Keratinocyte (primary cell): ENCODE measurements around the gene FGF1.

Experiments
- EZH2 ChIP-seq: IDR thresholded peaks from one replicate; pipeline ENCODE4 v1.6.1; 2012; ENCODE audit warnings: inconsistent platforms, mild to moderate bottlenecking, low read length, moderate library complexity
- TF ChIP-seq, protein P1 (sequence below), 3 experiments: IDR thresholded peaks in 1 of 3; conservative IDR thresholded peaks in 1 of 3; optimal IDR thresholded peaks in 1 of 3; 2 replicates in 2 of 3; 3 replicates in 1 of 3; pipeline versions ENCODE3 to v1.5.1; 2011; ENCODE audit warnings: low read length in 3 of 3, mild to moderate bottlenecking in 3 of 3, moderate library complexity in 2 of 3, control low read depth in 1 of 3, inconsistent platforms in 1 of 3; ENCODE audit not compliant: insufficient read depth in 2 of 3; ENCODE audit errors: extremely low read depth in 1 of 3

DNA sequence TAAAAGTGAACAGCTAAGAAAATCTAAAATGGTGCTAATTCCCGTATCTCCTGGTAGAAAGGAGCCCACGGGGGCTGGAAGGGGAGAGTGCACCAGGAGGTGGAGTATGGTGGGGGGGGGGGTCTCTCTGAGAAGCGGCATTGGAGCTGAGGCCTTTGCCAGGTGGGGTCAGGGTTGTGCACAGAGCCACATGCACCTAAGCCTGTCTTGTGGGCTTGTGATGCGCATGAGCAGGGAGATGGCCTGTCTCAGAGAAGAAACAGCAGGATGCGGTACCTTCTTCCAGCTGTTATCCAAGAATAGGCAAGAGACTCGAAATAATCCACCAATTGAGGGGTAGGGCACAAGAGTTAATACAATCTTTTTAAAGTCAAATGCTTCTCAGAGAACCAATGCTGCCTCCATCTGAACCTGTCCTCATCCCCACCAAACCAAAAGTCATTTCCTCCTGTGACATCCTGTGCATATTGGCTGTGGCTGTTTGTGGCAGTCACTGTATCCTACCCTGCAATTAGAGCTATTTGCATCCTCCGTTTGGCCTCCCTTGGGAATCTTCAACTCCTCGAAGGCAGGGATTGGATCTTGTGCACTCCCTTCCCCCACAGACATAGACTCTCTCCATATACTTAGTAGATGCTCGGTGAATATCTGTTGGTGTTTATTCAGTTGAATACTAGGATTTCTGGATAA is 45.4 kb downstream of the FGF1 start:
- TF ChIP-seq, protein P1, sequence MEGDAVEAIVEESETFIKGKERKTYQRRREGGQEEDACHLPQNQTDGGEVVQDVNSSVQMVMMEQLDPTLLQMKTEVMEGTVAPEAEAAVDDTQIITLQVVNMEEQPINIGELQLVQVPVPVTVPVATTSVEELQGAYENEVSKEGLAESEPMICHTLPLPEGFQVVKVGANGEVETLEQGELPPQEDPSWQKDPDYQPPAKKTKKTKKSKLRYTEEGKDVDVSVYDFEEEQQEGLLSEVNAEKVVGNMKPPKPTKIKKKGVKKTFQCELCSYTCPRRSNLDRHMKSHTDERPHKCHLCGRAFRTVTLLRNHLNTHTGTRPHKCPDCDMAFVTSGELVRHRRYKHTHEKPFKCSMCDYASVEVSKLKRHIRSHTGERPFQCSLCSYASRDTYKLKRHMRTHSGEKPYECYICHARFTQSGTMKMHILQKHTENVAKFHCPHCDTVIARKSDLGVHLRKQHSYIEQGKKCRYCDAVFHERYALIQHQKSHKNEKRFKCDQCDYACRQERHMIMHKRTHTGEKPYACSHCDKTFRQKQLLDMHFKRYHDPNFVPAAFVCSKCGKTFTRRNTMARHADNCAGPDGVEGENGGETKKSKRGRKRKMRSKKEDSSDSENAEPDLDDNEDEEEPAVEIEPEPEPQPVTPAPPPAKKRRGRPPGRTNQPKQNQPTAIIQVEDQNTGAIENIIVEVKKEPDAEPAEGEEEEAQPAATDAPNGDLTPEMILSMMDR (optimal IDR thresholded peaks at IDR 0.05 in 1 of 3, IDR thresholded peaks at IDR 0.05 in 1 of 3, conservative IDR thresholded peaks at IDR 0.05 in 1 of 3; ENCODE audit: extremely low read depth in 1 of 3, insufficient read depth in 2 of 3, low read length in 3 of 3) = no peak
- no peak for TF ChIP-seq EZH2
